GM21717 (cell line): Measurements from ENCODE around the gene STARD10.

Experiments
- ATAC-seq: cut with Tn5 transposase; IDR thresholded peaks from one replicate; pipeline ENCODE4 v1.9.1; 2021; ENCODE audit warnings: mild to moderate bottlenecking, moderate library complexity; ENCODE audit not compliant: unreplicated experiment

The STARD10 gene

DNA sequence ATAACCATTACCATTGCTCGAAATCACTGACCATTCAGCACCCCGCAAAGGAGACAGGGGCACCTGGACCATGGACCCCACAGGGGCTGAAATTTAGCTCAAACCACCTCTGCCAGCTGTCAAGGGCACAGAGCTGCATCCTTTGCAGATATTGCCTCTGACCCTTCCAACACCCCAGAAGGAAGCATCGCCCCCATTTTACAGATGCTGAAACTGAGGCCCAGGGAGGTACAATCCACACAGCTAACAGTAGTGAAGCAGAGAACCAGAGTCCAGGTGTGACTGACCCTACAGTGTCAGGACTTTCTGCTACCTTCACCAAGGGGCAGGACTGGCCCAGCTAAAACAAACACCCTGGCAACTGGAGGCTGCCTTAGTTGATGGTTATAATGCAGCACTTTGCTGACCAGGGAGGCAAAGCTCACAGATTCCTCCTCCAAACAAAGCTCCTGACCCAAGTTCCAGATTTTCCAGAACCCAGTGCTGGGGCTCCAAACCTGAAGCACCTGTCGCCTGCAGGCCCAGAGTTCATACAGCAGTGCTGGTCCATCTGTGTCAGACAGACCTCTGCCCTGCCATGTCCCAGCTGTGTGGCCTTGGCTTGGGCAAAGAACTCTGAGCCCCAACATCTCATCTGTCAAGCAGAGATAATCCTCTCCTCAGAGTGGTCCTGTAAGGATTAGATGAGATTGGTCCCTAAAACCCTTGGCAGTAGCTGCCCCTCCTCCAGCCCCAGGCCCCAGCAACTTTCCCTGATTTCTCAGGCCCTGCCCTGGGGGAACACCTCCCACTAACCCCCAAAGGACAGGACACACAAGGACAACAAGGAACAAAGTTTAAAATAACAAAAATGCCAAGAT is 26.4 kb downstream of the STARD10 start:
- ATAC-seq = no peak

DNA sequence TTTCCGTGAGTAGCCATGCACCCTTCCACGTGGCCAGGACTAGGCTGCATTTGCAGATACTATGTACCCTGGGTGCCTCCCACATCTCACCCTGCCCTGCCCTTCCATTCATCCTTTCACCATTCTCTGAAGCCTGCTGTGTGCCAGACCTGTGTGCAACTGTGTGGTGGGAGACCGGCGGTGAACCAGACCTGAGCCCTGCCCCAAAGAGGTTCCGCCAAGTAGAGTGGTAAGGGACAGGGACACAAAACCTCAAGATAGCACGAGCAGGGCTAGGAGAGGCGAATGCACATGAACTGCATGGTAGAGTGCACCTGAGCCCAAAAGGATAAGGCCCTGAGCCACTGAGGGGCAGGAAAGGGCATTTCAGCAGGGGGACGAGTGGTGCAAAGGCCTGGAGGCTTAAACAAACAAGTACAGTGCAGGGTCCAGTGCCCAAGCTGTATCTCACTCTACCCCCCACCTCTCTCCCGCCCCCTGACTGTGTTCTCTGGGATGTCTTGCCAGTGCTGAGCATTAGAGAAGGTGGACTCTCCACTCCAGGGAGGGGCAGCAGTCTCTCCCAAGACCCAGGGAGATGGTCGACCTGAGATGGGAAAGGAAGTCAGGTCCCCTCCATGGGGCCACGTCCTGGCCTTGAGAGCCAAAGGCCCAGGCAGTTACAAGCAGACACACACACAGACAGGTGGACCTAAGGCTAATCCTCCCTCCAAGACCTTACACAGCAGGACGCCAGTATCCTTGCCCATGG is 27.5 kb downstream of the STARD10 start:
- no peak for ATAC-seq

GRCh38 chr11:72764503-72764902 is 29.3 kb downstream of the STARD10 start:
- ATAC-seq = no peak

DNA sequence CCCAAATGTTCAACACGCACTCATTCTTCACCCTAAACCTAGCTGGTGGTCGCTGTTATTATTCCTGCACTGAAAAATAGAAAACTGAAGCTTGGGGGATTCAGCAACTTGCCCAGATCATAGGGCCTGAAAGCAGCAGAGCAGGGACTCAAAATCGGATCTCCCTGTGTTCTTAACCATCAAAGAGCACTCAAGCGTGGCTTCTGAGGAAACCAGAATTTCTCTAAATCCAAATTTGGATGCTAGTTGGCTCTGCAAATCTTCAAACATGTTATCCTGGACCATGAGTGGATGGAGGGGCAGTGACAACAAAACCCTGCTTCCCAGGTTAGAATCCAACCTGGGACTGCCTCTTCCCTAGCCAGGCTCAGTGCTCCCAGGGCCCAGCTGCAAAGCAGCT is 30.0 kb downstream of the STARD10 start:
- ATAC-seq = no peak

GRCh38 chr11:72762641-72763304 is 31.1 kb downstream of the STARD10 start:
- peak; percentile 64 for ATAC-seq

DNA sequence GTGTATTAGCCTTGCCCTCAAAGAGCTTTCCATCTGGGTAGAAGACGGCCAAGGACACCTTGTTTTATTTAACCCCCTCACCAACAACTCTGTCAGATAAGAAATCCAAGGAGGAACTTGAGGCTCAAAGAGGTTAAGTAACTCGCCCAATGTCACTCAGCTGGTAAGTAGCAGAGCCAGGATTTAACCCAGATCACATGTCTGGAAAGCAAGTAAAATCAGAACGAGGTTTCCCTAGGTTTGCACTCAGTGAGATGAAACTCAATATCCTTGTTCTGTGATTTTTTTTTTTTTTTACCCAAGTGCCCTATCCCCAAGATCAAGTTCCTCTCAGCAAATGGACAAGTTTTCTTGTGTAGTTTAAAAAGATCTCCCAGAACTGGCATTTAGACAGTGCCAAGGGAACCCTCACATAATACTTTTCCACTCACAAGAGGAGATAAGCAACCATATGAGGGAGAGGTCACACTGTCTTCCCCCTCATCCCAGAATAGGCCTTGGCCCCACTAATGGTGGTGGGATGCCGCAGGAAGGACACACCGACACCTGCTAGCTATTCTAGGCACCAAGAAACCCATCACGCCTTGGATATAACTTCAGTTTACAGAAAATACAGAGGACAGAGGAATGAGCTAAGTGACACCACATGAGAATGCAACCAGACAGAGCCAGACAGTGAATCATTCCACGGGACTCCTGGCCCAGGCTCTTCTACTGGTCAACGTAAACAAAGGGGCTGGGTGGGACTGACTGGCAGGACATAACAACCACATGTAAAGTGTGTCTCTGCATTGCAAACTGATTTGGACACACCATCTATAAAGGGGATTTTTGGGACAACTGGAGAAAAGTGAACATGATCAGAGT is 33.1 kb downstream of the STARD10 start:
- ATAC-seq = no peak

DNA sequence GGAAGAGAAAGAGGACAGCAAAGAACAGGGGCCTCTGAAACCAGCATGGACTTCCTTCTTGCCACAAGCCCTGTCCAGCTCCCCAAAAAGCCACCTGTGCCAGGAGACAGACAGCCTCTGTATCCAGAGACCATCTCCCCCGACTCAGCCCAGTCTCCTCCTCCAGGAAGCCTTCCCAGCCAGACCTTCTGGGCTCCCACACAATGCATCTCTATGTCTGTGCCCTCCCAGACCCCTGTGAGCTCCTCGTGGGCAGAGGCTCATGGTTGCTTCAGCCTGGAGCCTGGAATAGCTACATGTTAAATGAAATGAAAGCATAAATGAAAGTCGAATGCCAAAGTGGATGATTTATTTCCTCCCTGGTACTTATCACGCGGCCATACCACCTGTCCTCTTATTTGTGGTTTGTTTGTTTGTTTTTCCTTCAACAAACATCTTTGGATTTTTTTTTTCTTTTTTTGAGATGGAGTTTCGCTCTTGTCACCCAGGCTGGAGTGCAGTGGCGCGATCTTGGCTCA is 34.3 kb downstream of the STARD10 start:
- no peak for ATAC-seq

DNA sequence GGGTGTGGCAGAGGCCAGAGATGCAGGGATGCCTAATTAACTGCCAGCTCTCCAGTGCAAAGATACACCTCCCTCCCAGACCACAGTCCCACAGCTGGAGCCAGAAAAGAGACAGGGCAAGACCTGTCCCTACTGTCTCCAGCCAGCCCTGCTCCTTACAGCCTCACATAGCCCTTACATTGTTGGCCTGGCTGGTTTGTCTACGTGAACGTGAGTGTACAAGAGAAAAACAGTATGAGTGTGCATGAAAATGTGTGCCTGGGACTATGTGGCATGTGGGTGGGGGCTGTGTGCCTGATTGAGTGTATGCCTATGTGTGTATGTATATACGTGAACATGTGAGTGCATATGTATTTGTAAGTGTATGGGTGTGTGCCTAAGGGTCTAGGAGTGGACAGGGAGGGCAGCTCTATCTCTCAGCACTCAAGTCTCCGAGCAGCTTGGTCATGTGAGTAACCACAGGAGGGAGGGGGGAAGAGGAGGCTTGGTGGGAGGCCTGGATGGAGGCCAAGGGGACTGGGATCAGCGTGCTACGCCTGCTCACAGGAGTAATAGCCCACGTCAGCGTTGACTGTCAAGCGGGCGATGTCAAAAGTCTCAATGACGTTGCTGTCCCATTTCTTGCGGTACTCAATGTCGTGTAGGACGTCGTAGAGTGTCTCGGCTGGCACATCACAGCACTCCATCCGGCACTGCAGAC is 35.0 kb downstream of the STARD10 start:
- no peak for ATAC-seq

DNA sequence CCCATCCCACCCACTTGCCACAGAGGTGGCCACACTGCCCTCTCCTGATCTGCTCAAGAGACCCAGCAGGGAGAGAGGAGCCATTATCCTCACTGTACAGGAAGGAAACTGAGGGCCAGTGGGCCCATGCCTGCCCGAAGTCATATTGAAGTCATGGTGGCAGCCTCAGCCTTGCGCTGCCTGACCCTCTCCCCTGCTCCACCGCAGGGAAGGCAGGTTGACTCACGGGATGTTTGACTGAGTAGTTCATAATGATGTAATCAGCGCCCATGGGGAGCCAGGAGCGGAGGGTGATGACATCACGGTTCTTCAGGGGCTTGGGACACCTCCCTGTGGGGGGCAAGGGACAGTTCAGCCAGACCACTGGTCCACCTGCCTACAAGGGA is 35.5 kb downstream of the STARD10 start:
- ATAC-seq = no peak

- no peak for ATAC-seq
These were observed 38.0 kb downstream of the STARD10 start for GRCh38 chr11:72755713-72756285.

DNA sequence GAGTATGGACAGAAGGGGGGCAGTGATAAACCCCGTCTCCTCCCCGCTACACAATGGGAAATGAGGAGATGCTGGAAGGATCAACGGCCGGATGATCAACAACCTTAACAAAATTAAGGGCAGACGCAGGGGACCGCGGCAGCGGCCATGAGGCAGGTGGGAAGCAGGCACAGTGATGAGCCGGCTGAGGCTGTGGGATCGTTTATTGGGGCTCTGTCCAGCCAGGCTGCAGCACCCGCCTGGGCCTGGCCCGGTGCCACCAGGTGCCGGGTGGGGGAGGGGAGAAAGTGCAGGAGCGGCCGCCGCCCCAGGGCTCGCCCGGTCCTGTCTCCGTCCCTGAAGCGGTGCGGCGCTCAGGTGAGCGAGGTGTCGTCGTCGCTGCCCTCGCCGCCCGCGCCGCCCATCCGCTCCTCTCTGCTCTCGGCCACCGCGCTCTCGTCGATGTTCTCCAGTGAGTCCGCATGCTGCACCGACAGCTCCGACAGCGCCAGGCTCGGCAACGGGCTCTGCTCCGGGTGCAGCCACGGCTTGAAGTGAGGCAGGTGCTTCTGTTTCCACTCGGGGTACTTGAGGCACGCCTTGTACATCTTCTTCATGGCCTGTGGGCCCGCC is 39.2 kb downstream of the STARD10 start:
- ATAC-seq = no peak

- ATAC-seq = no peak
These were observed 39.7 kb downstream of the STARD10 start for GRCh38 chr11:72754149-72754543.

DNA sequence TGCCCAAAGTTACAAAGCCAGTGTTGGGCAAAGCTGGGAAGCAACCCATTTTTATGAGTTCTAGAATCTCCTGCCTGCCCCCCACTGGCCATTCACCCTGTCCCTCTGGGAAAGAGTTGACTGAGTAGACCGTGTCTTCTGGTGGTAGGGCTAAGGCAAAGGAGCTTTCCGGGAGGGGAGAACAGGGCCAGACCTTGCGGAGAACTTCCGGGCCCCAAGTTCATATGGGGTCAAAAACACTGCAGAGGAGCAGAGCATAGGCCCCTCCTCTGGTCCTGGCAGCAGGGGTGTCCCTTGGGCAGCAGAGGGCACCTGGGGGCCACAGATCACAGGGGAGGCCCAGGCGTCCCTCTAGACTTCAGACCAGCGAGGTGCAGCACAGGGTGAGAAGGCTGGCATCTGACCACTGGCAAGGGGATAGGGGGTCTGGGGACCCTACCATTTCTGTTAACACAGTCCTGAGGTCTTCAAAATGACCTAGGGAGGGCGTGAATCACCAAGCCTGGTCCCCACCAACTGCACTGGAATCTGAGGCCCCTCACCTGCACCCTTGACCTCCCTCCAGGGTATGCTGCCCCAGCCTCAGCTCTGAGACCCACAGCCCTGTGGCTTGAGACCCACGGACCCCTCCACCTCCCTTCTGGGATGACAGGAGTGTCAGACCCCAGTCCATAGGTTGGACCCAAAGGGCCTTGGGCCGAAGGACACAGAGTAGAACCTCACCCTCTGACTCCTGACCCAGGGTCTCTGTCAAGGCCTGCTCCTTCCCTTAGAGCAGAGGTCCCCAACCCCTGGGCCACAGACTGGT is 40.3 kb downstream of the STARD10 start:
- no peak for ATAC-seq

- peak; percentile 60 for ATAC-seq
These were observed 41.5 kb downstream of the STARD10 start, which contains the start of gene ARAP1 for GRCh38 chr11:72752088-72752914. TSS of gene ARAP1 (minus strand) at chr11:72752408. CDS start at chr11:72727128, 25,280 bp downstream.

GRCh38 chr11:72751116-72752087 is 42.4 kb downstream of the STARD10 start:
- no peak for ATAC-seq

- ATAC-seq = no peak
These were observed 43.2 kb downstream of the STARD10 start for GRCh38 chr11:72750556-72751115.
